GM12878 (cell line): ENCODE measurements around the gene PYGO2. TPM values are rescaled to one million over a fixed set of nuclear protein-coding genes. Genes with fewer than 3 reads are reported as not detected.

Experiments
- ATAC-seq: fragments of 200-7000 bp; cut with Tn5 transposase; 3 replicates; pipeline ENCODE4 v1.9.1; 2020; ENCODE audit warnings: mild to moderate bottlenecking, moderate library complexity
- BruUV-seq: library from RNA; stranded (reverse); fragments of 400-500 nt; replicated peaks from 2 replicates; lab custom pipeline; 2021; lab: Mats Ljungman, UMichigan
- CTCF ChIA-PET: fragments of 300-600 bp; sonication (Branson Sonifier 250); formaldehyde crosslinking; extraction: SDS; loops from one replicate; lab custom pipeline; 2021; ENCODE audit warnings: inconsistent platforms; lab: Yijun Ruan, JAX
- POLR2A ChIA-PET: fragments of 350-600 bp; formaldehyde crosslinking; extraction: SDS; loops from one replicate; lab custom pipeline; 2021; ENCODE audit warnings: inconsistent platforms; lab: Charles Lee
- RAD21 ChIA-PET: fragments of 300-600 bp; sonication (Branson Sonifier 250); formaldehyde crosslinking; loops from one replicate; lab custom pipeline; 2023; ENCODE audit warnings: antibody characterized with exemption; ENCODE audit not compliant: unreplicated experiment; lab: Charles Lee
- SMC1A ChIA-PET: fragments of 300-600 bp; sonication (Branson Sonifier 250); formaldehyde crosslinking; loops from one replicate; lab custom pipeline; 2023; ENCODE audit not compliant: unreplicated experiment, uncharacterized antibody; lab: Charles Lee
- DNase-seq: peaks from one replicate; pipeline ENCODE4 v3.0.0-alpha.2; 2011; ENCODE audit warnings: low read depth, low spot score
- FAIRE-seq: peaks from 3 replicates; lab custom pipeline; 2011; peaks lifted over from hg19 to GRCh38; lab: Jason Lieb, UNC
- H2AFZ ChIP-seq: 2 replicates; pipeline ENCODE4 v1.6.0; 2011; ENCODE audit warnings: low read depth, low read length, control low read depth; ENCODE audit not compliant: control insufficient read depth
- H3K27ac ChIP-seq: 2 replicates; pipeline ENCODE4 v1.5.1; 2011; ENCODE audit warnings: control low read depth; ENCODE audit not compliant: control insufficient read depth, insufficient read depth
- H3K27me3 ChIP-seq, 2 experiments: replicated peaks in 1 of 2; 2 replicates each; pipeline versions ENCODE4 v1.6.0 to v1.6.1; 2011; ENCODE audit warnings: low read length in 1 of 2; ENCODE audit not compliant: control insufficient read depth in 2 of 2, insufficient read depth in 2 of 2
- H3K36me3 ChIP-seq, 2 experiments: 2 replicates each; pipeline ENCODE4 v1.5.1; 2011; ENCODE audit warnings: low read length in 1 of 2; ENCODE audit not compliant: control insufficient read depth in 2 of 2, insufficient read depth in 2 of 2
- H3K4me1 ChIP-seq: 2 replicates; pipeline ENCODE4 v1.6.1; 2011; ENCODE audit warnings: mild to moderate bottlenecking, low read length, moderate library complexity, mixed read lengths; ENCODE audit not compliant: control insufficient read depth, insufficient read depth
- H3K4me2 ChIP-seq: 2 replicates; pipeline ENCODE4 v1.6.0; 2011; ENCODE audit warnings: control low read depth; ENCODE audit not compliant: control insufficient read depth, insufficient read depth
- H3K4me3 ChIP-seq: fragments of 200-600 bp; sonication (generic); 2 replicates; pipeline ENCODE4 v1.5.1; 2016
- H3K79me2 ChIP-seq: 2 replicates; pipeline ENCODE4 v1.6.0; 2011; ENCODE audit warnings: low read length; ENCODE audit not compliant: control insufficient read depth, insufficient read depth
- H3K9ac ChIP-seq: 2 replicates; pipeline ENCODE4 v1.8.0; 2011; ENCODE audit warnings: low read length, control low read depth, mixed read lengths; ENCODE audit not compliant: control insufficient read depth, insufficient read depth
- H3K9me3 ChIP-seq: replicated peaks from 3 replicates; pipeline ENCODE4 v1.5.1; 2011; ENCODE audit warnings: mild to moderate bottlenecking, low read length; ENCODE audit not compliant: control insufficient read depth, insufficient read depth
- H4K20me1 ChIP-seq: 2 replicates; pipeline ENCODE4 v1.6.0; 2011; ENCODE audit not compliant: control insufficient read depth, insufficient read depth
- BCLAF1 ChIP-seq: fragments of 450-650 bp; IDR thresholded peaks from 2 replicates; pipeline ENCODE4 v1.6.1; 2017; ENCODE audit warnings: antibody characterized with exemption, mild to moderate bottlenecking, moderate library complexity
- CBX5 ChIP-seq: sonication (generic); IDR thresholded peaks from 2 replicates; pipeline ENCODE4 v1.6.1; 2016; ENCODE audit warnings: low read depth, moderate library complexity, mild to moderate bottlenecking, inconsistent platforms
- EP300 ChIP-seq, 2 experiments: fragments of 150-350 bp in 1 of 2; IDR thresholded peaks; 2 replicates each; pipeline ENCODE4 v1.6.1; 2011 to 2012; ENCODE audit warnings: low read depth in 2 of 2, low read length in 2 of 2, borderline replicate concordance in 1 of 2, improper control_type of control experiment in 1 of 2, inconsistent platforms in 1 of 2; ENCODE audit not compliant: control insufficient read depth in 1 of 2
- HSF1 ChIP-seq: fragments of 150-350 bp; IDR thresholded peaks from 2 replicates; pipeline ENCODE4 v1.6.1; 2014; ENCODE audit warnings: mild to moderate bottlenecking, low read depth, low read length
- MYB ChIP-seq: fragments of 150-350 bp; IDR thresholded peaks from 2 replicates; pipeline ENCODE4 v1.6.1; 2014; ENCODE audit warnings: mild to moderate bottlenecking, low read depth, low read length, borderline replicate concordance
- NKRF ChIP-seq: fragments of 450-650 bp; conservative IDR thresholded peaks from 2 replicates; pipeline ENCODE4 v1.6.1; 2017; ENCODE audit warnings: mild to moderate bottlenecking, moderate library complexity
- NRF1 ChIP-seq: conservative IDR thresholded peaks from 2 replicates; pipeline ENCODE4 v1.6.1; 2011; ENCODE audit warnings: mild to moderate bottlenecking, low read depth, low read length, improper control_type of control experiment
- PBX3 ChIP-seq: IDR thresholded peaks from 2 replicates; pipeline ENCODE4 v1.6.1; 2011; ENCODE audit warnings: mild to moderate bottlenecking, low read depth, low read length, moderate library complexity; ENCODE audit not compliant: insufficient replicate concordance
- SKIL ChIP-seq: fragments of 450-650 bp; IDR thresholded peaks from 2 replicates; pipeline ENCODE4 v1.6.1; 2017; ENCODE audit warnings: mild to moderate bottlenecking, low read depth, inconsistent platforms; ENCODE audit not compliant: poor library complexity, severe bottlenecking
- STAT1 ChIP-seq: fragments of 450-650 bp; conservative IDR thresholded peaks from 2 replicates; pipeline ENCODE4 v1.6.1; 2014; ENCODE audit warnings: antibody characterized with exemption, mild to moderate bottlenecking
- ZNF24 ChIP-seq: fragments of 450-650 bp; IDR thresholded peaks from 2 replicates; pipeline ENCODE4 v1.6.1; 2017; ENCODE audit warnings: antibody characterized with exemption, mild to moderate bottlenecking
- WGBS: methylation state at CpG from one replicate; pipeline ENCODE4 v1.1.6; 2016; ENCODE audit warnings: low lambda C conversion rate; ENCODE audit not compliant: insufficient replicate concordance, insufficient coverage; ENCODE audit errors: missing lambda C conversion rate; 5-methylcytosine and 5-hydroxymethylcytosine counted together
- in situ Hi-C: fragments of 300-500 bp; cut with MboI; formaldehyde crosslinking; loops from 9 replicates; pipeline ENCODE4 v1.14.3; 2018; ENCODE audit warnings: mixed read lengths
- intact Hi-C: fragments of 100-400 bp; cut with micrococcal nuclease; formaldehyde crosslinking; loops from one replicate; pipeline ENCODE4 v1.14.2; 2022; ENCODE audit not compliant: unreplicated experiment
- polyA plus RNA-seq, 11 experiments: library from polyadenylated mRNA; depleted of rRNA in 4 of 11; unstranded in 6 of 11; stranded (reverse) in 5 of 11; fragments of >200 nt; fragmentation: Nextera tagmentation in 4 of 11; fragmentation: Illumina TruSeq in 1 of 11; extraction: Ambion mirVana in 4 of 11; extraction: Trizol in 1 of 11; gene quantifications; 1 replicate in 1 of 11; 2 replicates in 10 of 11; pipeline versions ENCODE4 v1.2.1 to v1.2.3, GENCODE V29; 2011 to 2016; ENCODE audit warnings: inconsistent platforms in 2 of 11, missing spikeins in 2 of 11, low read depth in 1 of 11
- total RNA-seq, 4 experiments: library from RNA; depleted of rRNA in 3 of 4; stranded (reverse); fragments of >200 nt in 3 of 4; fragmentation: Illumina TruSeq in 1 of 4; extraction: Trizol in 1 of 4; gene quantifications; 2 replicates each; pipeline versions ENCODE4 v1.2.1 to v1.2.3, GENCODE V29; 2013 to 2021

Gene PYGO2
- total and polyA plus RNA-seq, 10 of the 15 experiments (the other 5 are each of a cell fraction or from before 2014, with no cell fraction given), result 8.1 to 33.8 (median 23.5) TPM

GRCh38 chr1:154936555-154937084 is 25.0 kb downstream of the PYGO2 start, which contains the start of gene PMVK:
Gene PMVK, minus strand, starts transcription at chr1:154936719. Its CDS starts 34 bp downstream, at chr1:154936685.
- Histone ChIP-seq H3K9ac (peak within 1 kb of the TSS; percentile 97), H3K27me3 (no peaks in the 10 kb centered on the region), H3K4me2 (peak within 1 kb of the TSS; percentile 97), H4K20me1 (no peaks in the 10 kb centered on the region), H3K79me2 (peaks cover 62% of the 10 kb centered on the region), H3K4me1 (peaks cover 38% of the 10 kb centered on the region), H3K27ac (peak within 1 kb of the TSS; percentile 100), H3K9me3 (no peaks in the 10 kb centered on the region), H2AFZ (peak within 1 kb of the TSS; percentile 100), H3K4me3 (peak within 1 kb of the TSS; percentile 87), H3K36me3 (no peaks in the 10 kb centered on the region; a peak in 1 of 4 replicates)
- peak; percentile 79 for ATAC-seq
- no peak for FAIRE-seq
- POLR2A ChIA-PET, result interaction anchor here (0.6 to 2.9 kb wide), 26 partner anchors 8 to 331 kb away, joined by 3 to 19 read pairs (median 4); partner anchors contain the start of genes ADAR, CKS1B, FLAD1 and KCNN3
- in situ Hi-C loops (no loop called here), intact Hi-C loops (loop anchor here (2.0 kb wide), 2 partner anchors 24 to 64 kb away; partner anchors contain the start of gene PYGO2)
- SMC1A ChIA-PET, result interaction anchor here (0.9 to 3.2 kb wide), 12 partner anchors 9 to 265 kb away, joined by 3 to 14 read pairs (median 4); partner anchors contain the start of genes KCNN3 and PBXIP1
- RAD21 ChIA-PET, result interaction anchor here (0.6 to 2.6 kb wide), 19 partner anchors 9 to 377 kb away, joined by 3 to 12 read pairs (median 4); partner anchors contain the start of genes CKS1B, PBXIP1, PYGO2 and SHC1
- BruUV-seq, result no TSS peak
- under 1% methylated on average over 39 of the region's 45 CpGs for WGBS
- CTCF ChIA-PET, result interaction anchor here (0.6 to 3.5 kb wide), 25 partner anchors 16 to 602 kb away, joined by 3 to 20 read pairs (median 5); partner anchors contain the start of genes ADAM15, FLAD1, KRTCAP2 and PBXIP1
- peak; percentile 84 for DNase-seq
- TF ChIP-seq HSF1 (peak; percentile 92), PBX3 (peak; percentile 85), NRF1 (no peak), STAT1 (no peak), BCLAF1 (no peak), ZNF24 (no peak), SKIL (no peak), CBX5 (no peak), MYB (no peak), NKRF (peak; percentile 88; the same call in 1 of the 2 replicates), EP300 (IDR thresholded peaks at IDR 0.05; ENCODE audit: borderline replicate concordance in 1 of 2, control insufficient read depth in 1 of 2, low read depth in 2 of 2, low read length in 2 of 2) (peak; percentile 23 to 37; a peak in 3 of 4 replicates)
